Parathyroid adenoma (tissue), 2 donors: ENCODE data around the gene DNAH3.
A peak's percentile ranks its signal among the peaks of the same experiment; 100 is the strongest.

Experiments
- H2AFZ ChIP-seq: fragments of 300-600 bp; sonication (generic); one replicate; pipeline ENCODE4 v1.7.0; 2017; ENCODE audit warnings: antibody characterized with exemption, mild to moderate bottlenecking
- H3K27ac ChIP-seq: fragments of 300-600 bp; sonication (generic); one replicate; pipeline ENCODE4 v1.7.0; 2017
- H3K27me3 ChIP-seq: fragments of 300-600 bp; sonication (generic); one replicate; pipeline ENCODE4 v1.7.0; 2017; ENCODE audit warnings: low read length; ENCODE audit not compliant: control insufficient read depth, insufficient read depth
- H3K36me3 ChIP-seq: fragments of 300-600 bp; sonication (generic); one replicate; pipeline ENCODE4 v1.7.0; 2017; ENCODE audit warnings: low read length; ENCODE audit not compliant: control insufficient read depth, insufficient read depth
- H3K4me1 ChIP-seq: fragments of 300-600 bp; sonication (generic); one replicate; pipeline ENCODE4 v1.7.0; 2017; ENCODE audit warnings: control low read depth
- H3K4me2 ChIP-seq: fragments of 300-600 bp; sonication (generic); one replicate; pipeline ENCODE4 v1.7.0; 2017; ENCODE audit warnings: low read length
- H3K4me3 ChIP-seq: fragments of 300-600 bp; sonication (generic); one replicate; pipeline ENCODE4 v1.7.0; 2017; ENCODE audit warnings: low read depth, low read length
- H3K79me2 ChIP-seq: fragments of 300-600 bp; sonication (generic); one replicate; pipeline ENCODE4 v1.7.0; 2017; ENCODE audit warnings: control low read depth
- H3K9ac ChIP-seq: fragments of 300-600 bp; sonication (generic); one replicate; pipeline ENCODE4 v1.7.0; 2017; ENCODE audit warnings: mild to moderate bottlenecking
- H3K9me3 ChIP-seq: fragments of 300-600 bp; sonication (generic); one replicate; pipeline ENCODE4 v1.7.0; 2017; ENCODE audit warnings: low read length; ENCODE audit not compliant: control insufficient read depth
- TF ChIP-seq, protein P1 (sequence below): fragments of 300-600 bp; sonication (generic); IDR thresholded peaks from one replicate; pipeline ENCODE4 v1.7.0; 2017; ENCODE audit warnings: antibody characterized with exemption, mild to moderate bottlenecking
- donor health status: primary hyperparathyroidism.

DNAH3 gene

DNA sequence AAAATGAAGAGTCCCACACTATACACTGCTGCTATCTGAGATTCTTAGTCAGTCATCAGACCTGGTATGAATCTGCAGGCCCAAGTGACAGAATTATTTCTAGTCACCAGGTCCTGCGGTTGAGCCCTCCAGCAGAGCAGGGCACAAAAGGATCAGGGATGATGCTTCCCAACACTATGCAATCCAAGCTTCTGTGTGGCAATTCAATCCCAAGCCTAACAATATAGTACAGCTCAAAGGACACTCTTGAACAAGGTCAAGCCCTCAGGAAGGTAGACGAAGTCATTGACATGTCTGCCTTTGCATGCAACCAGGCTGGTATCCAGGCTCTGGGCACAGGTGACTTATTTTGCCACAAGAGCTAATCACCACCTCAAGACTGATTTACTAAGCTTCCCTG is 256.3 kb downstream of the DNAH3 start:
- H3K79me2 ChIP-seq = peaks cover 52% of the 10 kb centered on the region
- TF ChIP-seq, protein P1, sequence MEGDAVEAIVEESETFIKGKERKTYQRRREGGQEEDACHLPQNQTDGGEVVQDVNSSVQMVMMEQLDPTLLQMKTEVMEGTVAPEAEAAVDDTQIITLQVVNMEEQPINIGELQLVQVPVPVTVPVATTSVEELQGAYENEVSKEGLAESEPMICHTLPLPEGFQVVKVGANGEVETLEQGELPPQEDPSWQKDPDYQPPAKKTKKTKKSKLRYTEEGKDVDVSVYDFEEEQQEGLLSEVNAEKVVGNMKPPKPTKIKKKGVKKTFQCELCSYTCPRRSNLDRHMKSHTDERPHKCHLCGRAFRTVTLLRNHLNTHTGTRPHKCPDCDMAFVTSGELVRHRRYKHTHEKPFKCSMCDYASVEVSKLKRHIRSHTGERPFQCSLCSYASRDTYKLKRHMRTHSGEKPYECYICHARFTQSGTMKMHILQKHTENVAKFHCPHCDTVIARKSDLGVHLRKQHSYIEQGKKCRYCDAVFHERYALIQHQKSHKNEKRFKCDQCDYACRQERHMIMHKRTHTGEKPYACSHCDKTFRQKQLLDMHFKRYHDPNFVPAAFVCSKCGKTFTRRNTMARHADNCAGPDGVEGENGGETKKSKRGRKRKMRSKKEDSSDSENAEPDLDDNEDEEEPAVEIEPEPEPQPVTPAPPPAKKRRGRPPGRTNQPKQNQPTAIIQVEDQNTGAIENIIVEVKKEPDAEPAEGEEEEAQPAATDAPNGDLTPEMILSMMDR = no peak
- no peak overlapping the region for H3K4me2 ChIP-seq
- H3K27me3 ChIP-seq = no peaks in the 10 kb centered on the region
- no peaks in the 10 kb centered on the region for H3K9me3 ChIP-seq
- H2AFZ ChIP-seq = no peak overlapping the region
- H3K4me3 ChIP-seq = no peak overlapping the region
- no peaks in the 10 kb centered on the region for H3K36me3 ChIP-seq
- H3K4me1 ChIP-seq = peaks cover 12% of the 10 kb centered on the region
- no peak overlapping the region for H3K9ac ChIP-seq
- no peak overlapping the region for H3K27ac ChIP-seq

DNA sequence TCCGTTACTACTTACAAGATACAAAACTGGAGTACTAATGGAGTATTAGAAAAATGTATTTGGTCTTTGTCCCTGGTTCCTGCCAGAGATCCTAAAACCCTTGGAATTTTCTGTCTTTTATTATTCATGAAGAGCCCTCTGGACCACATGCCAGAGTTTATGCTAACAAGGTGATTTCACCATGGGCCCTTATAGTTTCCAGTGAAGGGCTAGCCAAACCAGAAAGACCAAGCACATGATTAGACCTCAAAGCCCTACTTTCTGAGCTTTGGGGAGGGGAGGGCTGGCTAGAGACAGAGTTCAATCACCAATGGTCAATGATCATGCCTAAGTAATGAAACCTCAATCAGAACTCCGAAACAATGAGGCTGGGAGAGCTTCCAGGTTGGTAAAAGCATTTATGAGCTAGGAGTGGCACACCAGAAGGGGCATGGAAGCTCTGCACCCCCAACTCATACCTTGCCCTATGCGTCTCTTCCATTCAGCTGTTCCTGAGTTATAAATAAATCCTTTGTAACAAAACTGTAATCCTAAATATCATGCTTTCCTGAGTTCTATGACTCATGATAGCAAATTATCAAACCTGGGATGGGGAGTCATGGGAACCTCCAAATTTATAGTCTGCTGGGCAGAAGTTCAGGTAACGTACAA is 260.9 kb downstream of the DNAH3 start:
- Histone ChIP-seq H3K79me2 (peaks cover 63% of the 10 kb centered on the region), H3K4me2 (no peak overlapping the region), H3K4me1 (no peaks in the 10 kb centered on the region), H3K27me3 (no peaks in the 10 kb centered on the region), H3K27ac (no peak overlapping the region), H3K4me3 (no peak overlapping the region), H2AFZ (no peak overlapping the region), H3K36me3 (no peaks in the 10 kb centered on the region), H3K9ac (no peak overlapping the region), H3K9me3 (no peaks in the 10 kb centered on the region)
- TF ChIP-seq, protein P1 = no peak

DNA sequence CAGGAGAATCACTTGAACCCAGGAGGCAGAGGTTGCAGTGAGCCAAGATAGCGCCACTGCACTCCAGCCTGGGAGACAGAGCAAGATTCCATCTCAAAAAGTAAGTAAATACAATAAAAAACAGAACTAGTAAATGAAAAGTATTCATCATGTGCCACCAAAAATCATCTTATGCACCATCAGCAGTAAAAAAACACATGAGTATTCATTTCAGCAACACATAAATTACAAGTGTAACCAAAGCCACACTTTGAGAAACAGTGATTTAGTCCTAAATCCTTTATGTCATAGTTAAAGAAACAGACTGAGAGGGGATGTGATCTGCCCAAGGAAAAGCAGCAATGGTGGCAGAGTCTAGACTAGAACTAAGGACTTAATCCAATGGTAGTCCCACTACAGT is 263.4 kb downstream of the DNAH3 start:
- Histone ChIP-seq H2AFZ (no peak overlapping the region), H3K27ac (no peak overlapping the region)

DNA sequence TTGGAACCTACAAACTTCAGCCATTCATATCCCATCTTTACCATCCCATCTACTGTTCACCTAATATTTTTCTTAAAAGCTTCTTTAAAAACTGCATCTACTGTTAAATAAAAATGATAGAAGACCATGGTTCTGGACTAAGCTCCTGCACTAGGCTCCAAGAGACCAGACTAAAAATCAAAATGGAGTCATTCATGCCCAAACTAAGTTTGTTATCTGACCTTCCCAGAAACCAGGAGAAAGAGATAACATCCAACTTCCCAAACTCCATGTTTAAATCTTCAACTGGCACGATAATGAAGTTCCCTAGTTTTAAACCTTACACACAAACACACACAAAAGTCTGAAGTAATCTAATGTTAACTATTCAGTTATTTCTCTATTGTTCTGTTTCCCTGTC is 264.3 kb downstream of the DNAH3 start:
- Histone ChIP-seq H3K27me3 (no peaks in the 10 kb centered on the region), H3K9ac (no peak overlapping the region), H3K36me3 (no peaks in the 10 kb centered on the region), H3K27ac (no peak overlapping the region), H3K4me2 (no peak overlapping the region), H3K79me2 (peaks cover 45% of the 10 kb centered on the region), H3K9me3 (no peaks in the 10 kb centered on the region), H2AFZ (no peak overlapping the region), H3K4me1 (no peaks in the 10 kb centered on the region), H3K4me3 (no peak overlapping the region)
- TF ChIP-seq, protein P1 = no peak

More for the DNA sequence above, 263.4 kb downstream of the DNAH3 start:
- H3K4me3 ChIP-seq = no peak overlapping the region
- H3K9me3 ChIP-seq = no peaks in the 10 kb centered on the region
- H3K9ac ChIP-seq = no peak overlapping the region
- no peaks in the 10 kb centered on the region for H3K27me3 ChIP-seq
- peaks cover 54% of the 10 kb centered on the region for H3K79me2 ChIP-seq
- TF ChIP-seq, protein P1 = no peak
- no peaks in the 10 kb centered on the region for H3K36me3 ChIP-seq
- H3K4me1 ChIP-seq = no peaks in the 10 kb centered on the region
- no peak overlapping the region for H3K4me2 ChIP-seq

DNA sequence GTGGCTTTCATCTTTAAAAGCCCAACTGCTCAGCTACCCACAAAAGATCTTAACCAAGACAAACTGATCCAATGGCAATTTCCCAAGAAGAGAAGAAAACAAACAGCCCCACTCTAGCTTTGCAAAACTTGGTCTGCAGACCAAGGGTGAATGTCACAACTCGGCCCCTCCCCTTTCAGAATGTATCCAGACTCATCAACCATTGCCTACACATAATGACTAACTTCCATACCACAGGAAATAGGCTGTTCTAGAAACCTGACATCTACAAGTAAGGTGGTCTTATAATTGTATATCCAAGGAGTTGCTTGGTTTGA is 266.4 kb downstream of the DNAH3 start:
- Histone ChIP-seq H3K9me3 (no peaks in the 10 kb centered on the region), H3K4me1 (peaks cover 3% of the 10 kb centered on the region), H2AFZ (no peak overlapping the region), H3K27me3 (no peaks in the 10 kb centered on the region), H3K9ac (no peak overlapping the region), H3K4me3 (no peak overlapping the region), H3K27ac (no peak overlapping the region), H3K36me3 (no peaks in the 10 kb centered on the region), H3K79me2 (peaks cover 27% of the 10 kb centered on the region), H3K4me2 (peak overlapping the region; percentile 2)
- TF ChIP-seq, protein P1 = no peak
